ENCODE measurements around the gene TULP4.

The TULP4 gene

GRCh38 chr6:158416883-158417759 lies 104.9 kb downstream of the TULP4 start:
- TF ChIP-seq, protein P1, sequence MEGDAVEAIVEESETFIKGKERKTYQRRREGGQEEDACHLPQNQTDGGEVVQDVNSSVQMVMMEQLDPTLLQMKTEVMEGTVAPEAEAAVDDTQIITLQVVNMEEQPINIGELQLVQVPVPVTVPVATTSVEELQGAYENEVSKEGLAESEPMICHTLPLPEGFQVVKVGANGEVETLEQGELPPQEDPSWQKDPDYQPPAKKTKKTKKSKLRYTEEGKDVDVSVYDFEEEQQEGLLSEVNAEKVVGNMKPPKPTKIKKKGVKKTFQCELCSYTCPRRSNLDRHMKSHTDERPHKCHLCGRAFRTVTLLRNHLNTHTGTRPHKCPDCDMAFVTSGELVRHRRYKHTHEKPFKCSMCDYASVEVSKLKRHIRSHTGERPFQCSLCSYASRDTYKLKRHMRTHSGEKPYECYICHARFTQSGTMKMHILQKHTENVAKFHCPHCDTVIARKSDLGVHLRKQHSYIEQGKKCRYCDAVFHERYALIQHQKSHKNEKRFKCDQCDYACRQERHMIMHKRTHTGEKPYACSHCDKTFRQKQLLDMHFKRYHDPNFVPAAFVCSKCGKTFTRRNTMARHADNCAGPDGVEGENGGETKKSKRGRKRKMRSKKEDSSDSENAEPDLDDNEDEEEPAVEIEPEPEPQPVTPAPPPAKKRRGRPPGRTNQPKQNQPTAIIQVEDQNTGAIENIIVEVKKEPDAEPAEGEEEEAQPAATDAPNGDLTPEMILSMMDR (IDR thresholded peaks at IDR 0.05; ENCODE audit: control insufficient read depth, insufficient read depth, low read depth, low read length, missing control alignments): no peak
- no peak for DNase-seq (ENCODE audit: low read depth)
- no peak overlapping the region for H3K4me3 ChIP-seq (ENCODE audit: control insufficient read depth, low read depth, low read length)

DNA sequence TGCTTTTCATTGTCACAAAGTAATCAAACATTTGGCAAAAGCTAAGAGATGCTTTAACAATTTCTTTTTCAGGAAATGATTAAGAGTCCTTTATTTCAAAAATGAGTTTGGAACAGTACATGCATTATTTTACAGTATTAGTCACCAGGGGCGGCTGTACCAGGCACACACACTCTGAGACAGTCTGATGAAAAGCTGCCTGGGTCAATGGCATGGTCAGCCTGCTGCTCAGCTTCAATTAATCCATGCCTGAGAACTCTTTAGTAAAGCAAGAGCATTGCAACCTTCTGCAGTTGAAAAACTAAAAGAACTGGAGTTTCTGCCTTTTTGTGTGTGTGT lies 105.5 kb downstream of the TULP4 start:
- DNase-seq (ENCODE audit: low read depth): peak; percentile 28
- no peak overlapping the region for H3K4me3 ChIP-seq (ENCODE audit: control insufficient read depth, low read depth, low read length)
- TF ChIP-seq, protein P1 (IDR thresholded peaks at IDR 0.05; ENCODE audit: control insufficient read depth, insufficient read depth, low read depth, low read length, missing control alignments): no peak

- H3K4me3 ChIP-seq (ENCODE audit: control insufficient read depth, low read depth, low read length): no peak overlapping the region
- TF ChIP-seq, protein P1 (IDR thresholded peaks at IDR 0.05; ENCODE audit: control insufficient read depth, insufficient read depth, low read depth, low read length, missing control alignments): no peak
- no peak for DNase-seq (ENCODE audit: low read depth)
Measured at GRCh38 chr6:158418501-158418900, 106.2 kb downstream of the TULP4 start.

- TF ChIP-seq, protein P1 (IDR thresholded peaks at IDR 0.05; ENCODE audit: control insufficient read depth, insufficient read depth, low read depth, low read length, missing control alignments): no peak
- no peak for DNase-seq (ENCODE audit: low read depth)
Measured at GRCh38 chr6:158419339-158419909, 107.2 kb downstream of the TULP4 start.

DNA sequence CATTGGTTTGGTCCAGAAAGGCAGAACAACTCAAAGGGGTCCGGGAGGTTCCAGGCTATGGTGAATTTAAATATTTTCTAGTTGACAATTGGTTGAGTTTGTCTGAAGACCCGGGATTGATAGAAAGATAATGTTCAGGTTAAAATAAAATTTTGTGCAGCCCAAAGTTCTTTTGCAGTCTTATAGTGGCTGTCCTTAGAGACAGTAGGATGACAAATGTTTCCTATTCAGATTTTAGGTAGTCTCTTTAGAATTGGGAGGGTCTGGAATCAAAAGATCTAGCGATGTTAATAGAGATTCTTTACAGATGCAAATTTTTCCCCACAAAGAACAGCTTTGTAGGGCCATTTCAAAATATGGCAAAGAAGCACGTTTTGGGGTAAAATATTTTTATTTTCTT lies 109.1 kb downstream of the TULP4 start:
- TF ChIP-seq, protein P1 (IDR thresholded peaks at IDR 0.05; ENCODE audit: control insufficient read depth, insufficient read depth, low read depth, low read length, missing control alignments): no peak
- no peak overlapping the region for H3K4me3 ChIP-seq (ENCODE audit: control insufficient read depth, low read depth, low read length)
- DNase-seq (ENCODE audit: low read depth): no peak

More at GRCh38 chr6:158419339-158419909, 107.2 kb downstream of the TULP4 start:
- H3K4me3 ChIP-seq (ENCODE audit: control insufficient read depth, low read depth, low read length): no peak overlapping the region

DNA sequence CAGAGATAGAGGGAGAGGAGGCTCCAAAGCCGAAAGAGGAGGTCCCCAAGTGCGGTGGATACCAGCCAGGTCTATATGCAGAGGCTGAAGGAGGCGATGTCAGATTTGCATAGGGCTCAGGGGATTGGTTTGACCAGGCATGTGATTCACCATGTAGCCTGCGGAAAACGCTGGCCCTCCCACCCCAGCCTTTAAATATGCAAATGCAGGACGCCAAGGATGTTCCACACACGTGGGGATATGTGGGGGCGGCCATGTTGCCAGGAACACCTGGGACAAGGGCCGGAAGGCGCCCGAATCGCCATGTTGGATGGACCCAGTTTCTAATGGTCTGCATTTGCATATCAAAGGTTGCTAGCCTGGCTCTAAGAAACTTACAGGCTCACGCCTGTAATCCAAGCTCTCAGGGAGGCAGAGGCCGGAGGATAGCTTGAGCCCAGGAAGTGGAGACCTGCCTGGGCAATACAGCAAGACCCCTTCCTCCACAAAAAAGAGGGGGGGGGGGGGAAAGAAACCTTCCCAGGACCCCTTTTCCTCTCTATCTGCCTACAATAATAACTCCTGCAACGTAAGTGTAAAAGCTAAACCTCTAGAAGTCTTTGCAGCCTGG lies 110.5 kb downstream of the TULP4 start:
- DNase-seq (ENCODE audit: low read depth): no peak
- H3K4me3 ChIP-seq (ENCODE audit: control insufficient read depth, low read depth, low read length): no peak overlapping the region
- TF ChIP-seq, protein P1 (IDR thresholded peaks at IDR 0.05; ENCODE audit: control insufficient read depth, insufficient read depth, low read depth, low read length, missing control alignments): no peak
